T-helper 1 cell treated with Interleukin-12 subunit alpha and Interleukin-12 subunit beta and Interleukin-4 antibody, amounts not matched to agents 30 ng/mL and 1 ng/mL, for 36 hours (primary cell): ENCODE results near the gene GTF2H1. TPM values are rescaled to one million over a fixed set of nuclear protein-coding genes. Genes with fewer than 3 reads are reported as not detected.

Experiments
- intact Hi-C: fragments of 100-400 bp; cut with micrococcal nuclease; formaldehyde crosslinking; loops from one replicate; pipeline ENCODE4 v1.15.1; 2024
- total RNA-seq: library from RNA; stranded (reverse); gene quantifications from 2 replicates; pipeline ENCODE4 v1.2.3, GENCODE V29; 2022

Gene GTF2H1
- total RNA-seq, 1 donor from 2014 or later = 63.1 TPM

GRCh38 chr11:18317551-18317950, 4.8 kb upstream of the GTF2H1 start:
- intact Hi-C loops = no loop called here

GRCh38 chr11:18319914-18320313, 2.5 kb upstream of the GTF2H1 start:
- intact Hi-C loops = loop anchor here (2.0 to 10.0 kb wide), 5 partner anchors 13 to 1043 kb away; partner anchors contain the start of genes E2F8, IGSF22, NUCB2 and SAAL1

- intact Hi-C loops = loop anchor here (5.0 to 10.0 kb wide), 4 partner anchors 213 to 1043 kb away; partner anchors contain the start of genes E2F8, IGSF22, NUCB2 and SAAL1
These were observed 1.8 kb upstream of the GTF2H1 start for GRCh38 chr11:18320617-18321016.

GRCh38 chr11:18321578-18321968, 794 bp upstream of the GTF2H1 start:
- intact Hi-C loops = loop anchor here (5.0 to 10.0 kb wide), 4 partner anchors 214 to 1044 kb away; partner anchors contain the start of genes E2F8, IGSF22, NUCB2 and SAAL1

GRCh38 chr11:18322818-18323570, 627 bp downstream of the GTF2H1 start:
- intact Hi-C loops = loop anchor here (1.0 to 10.0 kb wide), 16 partner anchors 7 to 1584 kb away; partner anchors contain the start of genes C11orf58, E2F8, IGSF22 and NUCB2

GRCh38 chr11:18323881-18324280, 1.5 kb downstream of the GTF2H1 start:
- intact Hi-C loops = loop anchor here (2.0 to 10.0 kb wide), 8 partner anchors 43 to 1585 kb away; partner anchors contain the start of genes C11orf58, E2F8, IGSF22 and NUCB2

- intact Hi-C loops = loop anchor here (5.0 to 10.0 kb wide), 4 partner anchors 217 to 1047 kb away; partner anchors contain the start of genes E2F8, IGSF22, NUCB2 and SAAL1
These were observed 2.0 kb downstream of the GTF2H1 start for GRCh38 chr11:18324381-18324780.

GRCh38 chr11:18329196-18329870, 7.0 kb downstream of the GTF2H1 start:
- intact Hi-C loops = loop anchor here (10.0 kb wide), 1 partner anchor 395 kb away; the partner anchor contains the start of gene IGSF22

GRCh38 chr11:18330921-18331320, 8.6 kb downstream of the GTF2H1 start:
- intact Hi-C loops = loop anchor here (1.0 kb wide), 1 partner anchor 9 kb away; the partner anchor contains the start of genes GTF2H1 and HPS5

GRCh38 chr11:18332302-18332701, 9.9 kb downstream of the GTF2H1 start:
- intact Hi-C loops = loop anchor here (2.0 kb wide), 2 partner anchors 14 to 62 kb away; partner anchors contain the start of gene LDHA

- intact Hi-C loops = loop anchor here (2.0 kb wide), 2 partner anchors 14 to 62 kb away; partner anchors contain the start of gene LDHA
These were observed 10.5 kb downstream of the GTF2H1 start for GRCh38 chr11:18332891-18333290.

GRCh38 chr11:18347471-18348125, 25.2 kb downstream of the GTF2H1 start:
- intact Hi-C loops = no loop called here

- intact Hi-C loops = no loop called here
These were observed 30.2 kb downstream of the GTF2H1 start for GRCh38 chr11:18352581-18352980.

- intact Hi-C loops = no loop called here
These were observed 36.3 kb downstream of the GTF2H1 start for GRCh38 chr11:18358646-18359045.

- intact Hi-C loops = no loop called here
These were observed 38.8 kb downstream of the GTF2H1 start for GRCh38 chr11:18361154-18361553.

GRCh38 chr11:18364495-18365073, 42.2 kb downstream of the GTF2H1 start:
- intact Hi-C loops = no loop called here

GRCh38 chr11:18365741-18366140, 43.4 kb downstream of the GTF2H1 start:
- intact Hi-C loops = no loop called here

GRCh38 chr11:18366286-18366685, 43.9 kb downstream of the GTF2H1 start:
- intact Hi-C loops = no loop called here

- intact Hi-C loops = no loop called here
These were observed 45.1 kb downstream of the GTF2H1 start for GRCh38 chr11:18367431-18367830.

GRCh38 chr11:18368221-18368620, 45.9 kb downstream of the GTF2H1 start:
- intact Hi-C loops = no loop called here

- intact Hi-C loops = no loop called here
These were observed 47.0 kb downstream of the GTF2H1 start for GRCh38 chr11:18369398-18369797.
